GM15510 (cell line): ENCODE measurements around the gene IRF6.

Experiments
- POLR2A ChIP-seq: IDR thresholded peaks from 3 replicates; pipeline ENCODE4 v1.6.1; 2011; ENCODE audit warnings: borderline replicate concordance; ENCODE audit not compliant: insufficient read length; ENCODE audit errors: extremely low read depth

IRF6 gene

DNA sequence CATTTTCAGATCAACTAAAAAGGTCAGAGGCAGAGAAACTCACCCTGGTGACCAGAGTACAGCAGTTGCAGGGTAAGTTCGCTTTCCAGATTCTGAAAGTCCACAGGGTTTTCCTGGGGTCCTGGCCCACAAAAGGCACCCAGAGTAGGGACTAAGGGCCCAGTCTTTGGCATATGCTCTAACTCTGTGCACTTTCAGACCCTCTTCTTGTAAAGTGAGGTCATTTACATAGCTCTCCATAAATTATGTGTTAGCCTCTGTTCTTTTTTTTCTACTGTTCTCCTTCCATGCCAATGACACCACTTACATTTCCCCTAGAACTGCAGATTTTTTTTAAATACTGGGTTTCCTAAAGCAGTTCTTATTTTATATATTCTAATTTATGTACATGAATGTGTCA is 27.8 kb downstream of the IRF6 start:
- no peak for TF ChIP-seq POLR2A

DNA sequence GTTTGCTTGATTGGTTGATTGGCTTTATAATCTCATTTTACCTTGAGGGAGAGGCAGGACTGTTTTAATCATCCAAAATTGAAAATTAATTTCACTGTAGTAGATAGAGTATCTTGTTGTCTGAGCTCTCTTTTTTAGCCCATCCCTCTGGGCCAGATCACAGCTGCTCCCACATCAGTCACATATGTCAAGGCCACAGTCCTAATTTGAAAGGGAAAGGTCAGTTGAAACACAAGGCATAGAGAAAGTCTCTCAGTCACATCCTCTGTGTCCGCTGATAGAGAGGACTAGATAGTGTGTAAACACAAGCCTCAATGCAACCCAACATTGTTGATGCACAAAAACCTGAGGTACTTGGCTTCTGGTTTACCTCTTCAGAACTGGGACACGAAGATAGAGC is 28.4 kb downstream of the IRF6 start:
- TF ChIP-seq POLR2A = no peak

DNA sequence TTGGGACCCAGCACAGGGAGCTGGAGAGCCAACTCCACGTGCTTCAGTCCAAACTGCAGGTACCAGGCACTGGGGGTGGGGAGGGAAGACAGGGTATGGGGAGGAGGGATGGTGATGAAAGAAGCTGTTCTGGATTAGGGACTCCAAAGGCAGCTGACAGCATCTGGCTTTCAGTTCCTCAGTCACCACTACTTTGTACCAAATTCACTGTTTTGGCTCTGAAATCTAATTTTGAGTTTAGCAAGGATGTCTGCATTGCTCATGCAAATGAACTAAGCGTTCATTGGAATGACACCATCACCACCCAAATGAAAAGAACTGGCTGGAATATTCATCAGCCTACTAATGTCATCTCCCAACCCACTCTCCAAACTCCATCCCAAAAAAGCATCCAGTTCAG is 30.3 kb downstream of the IRF6 start:
- no peak for TF ChIP-seq POLR2A

DNA sequence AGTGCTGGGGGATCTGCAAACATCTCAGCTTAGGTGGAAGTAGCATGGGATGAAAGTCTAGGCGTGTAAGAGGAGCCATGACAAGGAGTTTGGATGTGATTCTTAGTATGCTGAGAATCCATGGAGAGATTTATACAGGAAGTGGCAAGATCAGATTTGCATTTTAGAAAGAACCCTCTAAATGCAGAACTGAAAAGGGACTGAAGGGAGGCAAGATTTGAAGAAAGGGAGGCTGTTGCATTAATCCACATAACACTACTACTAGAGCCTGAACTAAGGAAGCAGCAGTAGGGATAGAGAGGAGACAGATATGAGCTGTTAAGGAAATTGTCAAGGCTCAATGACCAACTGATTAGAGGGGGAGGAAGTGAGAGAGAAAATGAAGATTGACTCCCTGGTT is 31.4 kb downstream of the IRF6 start:
- no peak for TF ChIP-seq POLR2A

DNA sequence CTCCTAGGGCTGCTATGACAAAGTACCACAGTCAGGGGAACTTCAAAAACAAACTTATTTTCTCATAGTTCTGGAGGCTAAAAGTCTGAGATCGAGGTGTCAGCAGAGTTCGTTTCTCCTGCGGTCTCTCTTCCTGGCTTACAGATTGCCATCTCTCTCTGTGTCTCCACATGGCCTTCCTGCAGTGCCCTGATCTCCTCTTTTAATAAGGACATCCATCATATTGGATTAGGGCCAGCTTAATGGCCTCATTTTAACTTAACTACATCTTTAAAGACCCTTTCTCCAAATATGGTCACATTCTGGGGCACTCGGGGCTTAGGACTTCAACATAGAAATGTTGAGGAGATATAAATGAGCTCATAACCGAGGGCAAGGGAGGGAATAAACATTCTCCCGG is 33.8 kb downstream of the IRF6 start:
- no peak for TF ChIP-seq POLR2A

DNA sequence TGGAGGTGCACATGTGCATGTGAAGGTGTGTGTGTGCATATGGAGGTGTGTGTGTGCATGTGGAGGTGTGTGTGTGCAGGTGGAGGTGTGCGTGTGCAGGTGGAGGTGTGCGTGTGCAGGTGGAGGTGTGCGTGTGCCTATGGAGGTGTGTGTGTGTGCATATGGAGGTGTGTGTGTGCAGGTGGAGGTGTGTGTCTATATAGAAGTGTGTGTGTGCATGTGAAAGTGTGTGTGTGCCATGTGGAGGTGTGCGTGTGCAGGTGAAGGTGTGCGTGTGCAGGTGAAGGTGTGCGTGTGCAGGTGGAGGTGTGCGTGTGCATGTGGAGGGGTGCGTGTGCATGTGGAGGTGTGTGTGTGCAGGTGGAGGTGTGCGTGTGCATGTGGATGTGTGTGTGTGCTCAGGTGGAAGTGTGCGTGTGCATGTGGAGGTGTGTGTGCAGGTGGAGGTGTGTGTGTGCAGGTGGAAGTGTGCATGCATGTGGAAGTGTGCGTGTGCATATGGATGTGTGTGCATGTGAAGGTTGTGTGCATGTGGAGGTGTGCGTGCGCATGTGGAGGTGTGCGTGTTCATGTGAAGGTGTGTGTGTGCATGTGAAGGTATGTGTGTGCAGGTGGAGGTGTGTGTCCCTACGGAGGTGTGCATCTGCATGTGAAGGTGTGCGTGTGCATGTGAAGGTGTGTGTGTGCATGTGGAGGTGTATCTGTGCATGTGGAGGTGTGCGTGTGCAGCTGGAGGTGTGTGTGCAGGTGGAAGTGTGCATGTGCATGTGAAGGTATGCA is 35.1 kb downstream of the IRF6 start:
- TF ChIP-seq POLR2A = peak; percentile 28

DNA sequence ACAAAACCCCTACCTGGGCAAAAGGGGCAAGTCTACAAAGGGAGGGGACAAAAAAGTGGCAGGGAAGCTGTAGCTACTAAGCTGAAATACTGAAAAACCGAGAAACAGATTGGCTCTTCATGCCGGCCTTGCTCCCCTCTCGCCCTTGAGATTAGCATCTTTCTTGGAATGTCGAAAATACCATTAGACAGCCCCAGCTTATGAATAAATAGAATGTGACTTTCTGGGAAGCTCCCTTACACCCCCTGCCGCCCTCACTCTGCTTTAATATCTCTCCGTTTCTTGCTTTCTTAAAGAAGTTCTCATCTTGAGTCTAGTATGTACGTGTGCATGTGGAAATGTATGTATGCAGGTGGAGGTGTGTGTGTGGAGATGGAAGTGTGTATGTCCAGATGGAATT is 36.0 kb downstream of the IRF6 start:
- no peak for TF ChIP-seq POLR2A

DNA sequence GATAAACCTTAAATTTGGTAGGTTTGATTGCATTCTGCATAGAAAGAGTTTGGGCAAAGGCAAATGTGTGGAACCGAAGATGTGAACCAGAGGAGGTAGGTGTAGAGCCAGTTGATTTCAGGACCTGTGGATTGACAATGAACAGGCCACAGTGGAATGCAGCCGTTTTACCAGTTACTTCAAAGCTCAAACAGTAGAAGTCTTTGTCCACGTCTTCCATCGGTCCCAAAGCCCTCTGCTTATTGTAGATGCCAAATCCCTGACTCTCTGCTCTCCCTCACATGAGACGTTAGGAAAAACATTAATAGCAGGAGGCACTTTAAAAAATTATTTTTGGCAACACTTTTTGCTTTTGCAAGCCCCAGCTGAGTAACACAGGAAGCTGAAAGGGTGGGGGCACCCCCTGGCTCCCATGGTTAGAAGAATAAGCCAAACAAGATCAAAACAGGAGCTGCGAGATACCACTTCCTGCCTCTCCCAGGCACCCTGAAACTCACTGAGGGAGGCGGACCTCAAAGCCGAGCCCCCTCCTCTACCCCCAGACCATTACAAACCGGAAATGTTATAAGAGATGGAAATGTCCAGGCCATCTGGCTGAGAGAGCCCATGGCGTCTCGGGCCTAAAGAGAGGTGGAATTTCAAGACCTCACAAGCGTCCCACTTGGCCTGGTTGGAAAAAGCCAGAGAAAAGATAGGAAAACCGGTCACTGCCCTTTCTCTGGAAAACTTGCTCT is 36.6 kb downstream of the IRF6 start:
- no peak for TF ChIP-seq POLR2A

DNA sequence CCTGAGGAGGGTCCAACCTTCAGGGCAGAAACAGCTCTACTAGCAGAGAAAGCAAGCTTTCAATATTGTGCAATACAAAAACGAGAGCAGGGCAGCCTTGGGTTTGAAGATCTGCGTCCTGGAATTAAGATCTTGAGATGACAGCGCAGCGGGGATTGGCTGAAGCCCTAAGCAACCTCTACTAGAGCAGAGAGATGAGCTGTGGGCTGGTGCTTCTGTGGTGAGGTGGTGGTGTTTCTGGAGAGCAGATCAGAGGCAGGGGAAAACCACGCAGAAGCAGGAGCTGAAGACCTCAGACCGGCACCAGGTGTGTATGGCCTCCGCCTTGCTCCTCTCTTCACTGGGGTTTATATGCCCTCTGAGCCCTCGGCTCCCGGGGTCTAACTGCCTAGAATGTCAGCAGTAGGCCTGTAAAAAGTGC is 37.6 kb downstream of the IRF6 start:
- TF ChIP-seq POLR2A = peak; percentile 70

DNA sequence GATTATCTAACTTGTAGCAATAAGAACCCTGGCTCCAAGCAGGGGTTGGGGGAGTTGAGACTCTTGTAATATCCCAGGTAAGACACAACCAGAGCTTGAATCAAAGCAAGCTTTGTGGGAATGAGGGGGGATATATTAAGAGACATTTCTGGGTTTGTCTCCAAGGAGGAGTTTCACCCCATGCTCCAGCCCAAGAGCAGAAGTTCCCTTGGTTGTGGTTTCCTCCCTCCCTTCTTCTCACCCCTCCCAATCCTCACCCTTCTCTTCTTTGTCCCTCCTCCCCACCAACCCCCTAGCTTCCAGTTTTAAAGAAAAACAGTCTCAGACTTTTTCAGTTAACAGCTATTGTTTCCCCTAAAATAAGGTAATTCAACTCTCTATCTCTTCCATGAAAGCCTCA is 38.2 kb downstream of the IRF6 start:
- TF ChIP-seq POLR2A = no peak

DNA sequence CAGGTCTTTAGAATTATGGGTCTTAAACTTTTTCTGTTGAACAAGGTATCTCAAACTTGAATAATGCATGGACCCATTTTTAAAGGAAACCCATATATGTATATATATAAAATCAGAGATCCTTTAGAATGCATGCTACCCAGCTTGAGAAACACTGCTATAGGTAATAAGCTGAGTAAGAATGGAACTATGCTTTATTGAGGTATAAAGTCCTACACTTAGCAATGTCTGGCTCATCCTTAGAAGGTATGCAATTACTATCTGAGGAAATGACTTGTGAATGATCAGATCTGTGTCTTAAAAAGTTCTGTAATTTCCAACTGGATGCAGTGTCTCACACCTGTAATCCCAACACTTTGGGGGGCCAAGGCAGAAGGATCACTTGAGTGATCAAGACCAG is 38.8 kb downstream of the IRF6 start:
- TF ChIP-seq POLR2A = no peak

DNA sequence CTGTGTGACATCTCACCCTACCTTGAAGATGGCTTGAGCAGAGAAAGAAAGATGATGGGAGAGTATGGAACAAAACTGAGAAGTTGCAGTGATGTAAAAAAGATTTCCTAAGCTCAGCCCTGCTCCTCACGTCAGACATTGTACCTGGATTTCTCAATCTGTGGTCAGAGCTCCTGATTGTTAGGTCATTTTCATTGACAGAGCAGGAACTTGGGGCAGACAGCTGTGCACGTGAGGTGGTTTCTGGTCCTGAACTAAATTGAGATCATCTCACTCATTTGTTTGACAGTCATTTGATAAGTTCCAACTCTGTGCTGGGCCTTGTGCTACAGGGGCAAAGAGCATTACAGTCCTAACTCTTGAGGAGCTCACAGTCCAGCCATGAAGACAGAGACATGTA is 39.9 kb downstream of the IRF6 start:
- no peak for TF ChIP-seq POLR2A

DNA sequence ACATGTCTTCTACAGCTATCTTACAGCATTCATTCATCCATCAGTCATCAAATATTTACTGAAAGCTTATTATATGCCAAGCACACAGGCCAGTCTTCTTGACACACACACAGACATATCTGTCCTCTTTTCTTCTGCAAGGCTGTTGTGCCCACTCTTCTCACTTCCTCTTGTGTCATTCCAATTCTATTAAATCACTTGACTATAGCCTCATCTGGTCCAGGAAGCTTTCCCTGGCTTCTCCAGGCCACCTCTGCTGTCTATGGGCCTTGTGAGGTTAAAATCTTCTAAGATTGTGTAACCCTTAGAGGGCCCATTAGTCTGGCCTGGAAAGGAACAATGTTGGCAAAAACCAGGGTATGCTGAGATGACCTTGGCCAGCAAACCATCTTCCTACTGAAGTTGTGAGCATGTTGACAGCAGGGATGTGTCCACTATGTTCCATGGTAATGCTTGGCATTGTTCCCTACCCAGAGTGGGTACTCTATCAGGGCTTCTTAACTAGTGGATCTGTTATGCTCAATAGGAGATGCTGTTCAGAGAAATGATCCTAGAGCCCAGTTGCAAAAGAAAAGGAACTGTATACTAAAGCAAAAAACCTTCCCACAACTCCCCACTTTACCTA is 44.8 kb downstream of the IRF6 start:
- no peak for TF ChIP-seq POLR2A

DNA sequence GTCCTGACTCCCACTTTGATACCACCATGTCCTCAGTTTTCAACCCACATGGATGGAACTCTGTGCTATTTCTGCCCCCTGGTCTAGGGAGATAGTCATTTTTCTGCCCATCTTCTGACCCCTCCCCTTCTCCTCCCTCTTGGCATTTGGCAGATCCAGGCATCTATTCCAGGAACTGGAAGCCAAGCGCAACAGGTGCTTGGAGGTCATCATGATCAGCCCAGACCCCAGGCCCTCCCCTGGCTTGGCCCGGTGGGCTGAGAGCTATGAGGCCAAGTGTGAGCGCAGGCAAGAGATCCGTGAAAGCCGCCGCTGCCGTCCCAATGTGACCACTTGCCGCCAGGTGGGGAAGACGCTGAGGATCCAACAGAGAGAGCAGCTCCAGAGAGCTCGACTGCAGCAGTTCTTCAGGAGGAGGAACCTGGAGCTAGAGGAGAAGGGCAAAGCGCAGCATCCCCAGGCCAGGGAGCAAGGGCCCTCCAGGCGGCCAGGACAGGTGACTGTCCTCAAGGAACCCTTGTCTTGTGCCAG is 46.0 kb downstream of the IRF6 start:
- no peak for TF ChIP-seq POLR2A

DNA sequence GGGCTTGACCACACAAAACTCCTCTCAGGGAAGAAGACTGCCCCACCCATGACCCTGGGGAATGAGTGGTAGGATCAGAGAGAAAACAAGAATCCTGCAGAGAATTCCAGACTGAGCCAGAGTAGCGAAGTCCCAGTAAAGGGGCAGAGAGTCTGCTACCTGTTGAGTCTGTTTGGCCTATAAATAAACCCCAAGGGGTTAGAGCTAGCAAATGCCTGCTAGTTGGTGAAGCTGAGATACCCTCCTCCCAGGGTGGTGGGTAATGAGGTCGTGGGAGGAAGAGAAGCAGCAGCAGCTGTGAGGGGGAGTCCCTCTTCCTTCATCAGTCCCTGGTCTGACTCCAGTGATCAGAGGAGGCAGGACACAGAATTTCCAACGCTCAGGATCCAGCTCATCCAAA is 47.5 kb downstream of the IRF6 start:
- TF ChIP-seq POLR2A = no peak

DNA sequence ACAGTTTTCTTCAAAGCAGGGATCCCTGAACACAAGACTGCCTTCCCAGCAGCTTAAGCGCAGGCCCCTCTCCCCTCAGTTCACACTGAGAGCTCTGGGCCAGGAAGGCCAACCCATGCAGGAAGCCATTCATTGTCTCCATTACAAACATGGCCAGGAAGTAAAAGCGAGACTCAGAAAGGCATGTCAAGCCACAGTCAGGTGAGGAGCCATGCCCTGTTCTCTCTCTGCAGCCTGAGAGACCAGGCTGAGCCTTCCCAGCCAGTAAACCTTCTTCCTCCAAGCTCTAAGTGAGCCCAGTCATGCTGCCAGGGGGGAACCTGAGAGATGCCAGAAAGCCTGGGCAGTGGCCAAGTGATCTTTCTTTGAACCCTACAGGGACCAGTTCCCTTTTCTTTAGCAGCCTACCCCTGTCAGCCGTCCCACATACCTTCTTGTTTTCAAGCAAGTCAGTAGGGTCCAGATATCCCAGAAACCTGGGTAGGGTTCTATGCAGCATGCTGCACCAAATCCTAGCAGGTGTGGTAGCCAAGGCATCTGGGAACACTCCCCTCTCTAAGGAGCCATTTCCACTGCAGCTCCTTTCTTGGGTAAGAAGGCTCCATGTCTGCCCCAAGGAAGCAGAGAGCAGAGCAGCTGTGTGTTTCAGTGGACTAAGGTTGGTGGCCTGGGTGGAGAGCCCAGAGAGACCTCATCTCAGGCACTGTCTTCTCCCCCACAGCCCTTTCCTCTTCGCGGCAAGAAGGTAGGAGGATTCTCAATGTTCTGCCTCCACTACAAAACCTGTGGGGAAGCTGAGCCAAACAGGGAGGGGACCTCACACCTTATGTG is 49.1 kb downstream of the IRF6 start:
- peak; percentile 50 for TF ChIP-seq POLR2A
